Right cardiac atrium (tissue), 5 donors: ENCODE results near the gene B4GALNT4. TPM values are rescaled to one million over a fixed set of nuclear protein-coding genes. Genes with fewer than 3 reads are reported as not detected.
A peak's percentile ranks its signal among the peaks of the same experiment; 100 is the strongest.
"Not testable (repeated sequence)": the region's sequence is repeated elsewhere in the genome, so short reads cannot be mapped to it uniquely, and the experiment has no call there.

Experiments
- ATAC-seq, 2 donors: fragments of 200-7000 bp; cut with Tn5 transposase; one replicate each; pipeline versions ENCODE4 v1.8.0 to v1.9.1; 2020; ENCODE audit warnings: moderate library complexity in 2 of 2, mild to moderate bottlenecking in 1 of 2
- DNase-seq, 3 donors: peaks; one replicate each; pipeline ENCODE4 v3.0.0-alpha.2; 2020
- H3K27ac ChIP-seq: one replicate; pipeline ENCODE4 v1.5.1; 2013; ENCODE audit warnings: mild to moderate bottlenecking, low read length, control low read depth, moderate library complexity
- H3K27me3 ChIP-seq: one replicate; pipeline ENCODE4 v1.6.1; 2013; ENCODE audit not compliant: control insufficient read depth, insufficient read depth
- H3K4me1 ChIP-seq: one replicate; pipeline ENCODE4 v1.6.1; 2013; ENCODE audit warnings: low read length; ENCODE audit not compliant: control insufficient read depth, insufficient read depth
- H3K4me3 ChIP-seq: one replicate; pipeline ENCODE4 v1.5.1; 2013; ENCODE audit warnings: low read length, control low read depth
- H3K9me3 ChIP-seq: one replicate; pipeline ENCODE4 v1.6.1; 2013; ENCODE audit warnings: low read length; ENCODE audit not compliant: control insufficient read depth
- WGBS: extraction: QIAGEN DNeasy Blood & Tissue Kit; methylation state at CpG from one replicate; pipeline ENCODE4 v1.1.7; 2013; 5-methylcytosine and 5-hydroxymethylcytosine counted together
- intact Hi-C, 4 donors: fragments of 100-400 bp; cut with DNase I; formaldehyde crosslinking; loops; one replicate each; pipeline versions ENCODE4 v1.11.0 to v1.14.0; 2022 to 2023
- polyA plus RNA-seq: library from polyadenylated mRNA; stranded (reverse); fragments of 200-250 nt; gene quantifications from one replicate; pipeline ENCODE4 v1.2.3, GENCODE V29; 2013
- total RNA-seq, 4 donors: library from RNA; stranded (reverse); fragmentation: NEBNext Ultra II Directional; extraction: Animal tissue kit (Norgen Biotek cat#: 25700); gene quantifications; one replicate each; pipeline ENCODE4 v1.2.1, GENCODE V29; 2021
- donor health status: healthy with polysubstance abuse.
- donor health status: DM: no; HTN: yes; CAD: no.
- donor health status: DM: no; HTN: no; CAD: no.
- donor health status: DM: no; HTN: yes; CAD: no; lungs with severe emphysema.
- donor health status: DM: yes; HTN: yes; CAD: no.

The B4GALNT4 gene
- total and polyA plus RNA-seq, 5 donors: 1.0 to 2.5 (median 1.4) TPM

- peak in 2 of 3 donors; percentile 39 to 41 for DNase-seq
These were observed 29.5 kb downstream of the B4GALNT4 start for GRCh38 chr11:398826-399225.

GRCh38 chr11:399731-400211 is 30.5 kb downstream of the B4GALNT4 start:
- intact Hi-C loops: no loop called here
- Histone ChIP-seq H3K9me3 (no peaks in the 10 kb centered on the region), H3K27ac (no peak overlapping the region), H3K27me3 (no peaks in the 10 kb centered on the region), H3K4me3 (no peak overlapping the region), H3K4me1 (no peaks in the 10 kb centered on the region)
- peak in 2 of 3 donors; percentile 27 to 60 for DNase-seq
- 85% methylated on average over 21 of the region's 21 CpGs for WGBS
- ATAC-seq: no peak

More at GRCh38 chr11:398826-399225, 29.5 kb downstream of the B4GALNT4 start:
- no peaks in the 10 kb centered on the region for H3K9me3 ChIP-seq
- intact Hi-C loops: no loop called here
- no peaks in the 10 kb centered on the region for H3K4me1 ChIP-seq
- 93% methylated on average over 20 of the region's 20 CpGs for WGBS
- no peak overlapping the region for H3K27ac ChIP-seq
- H3K4me3 ChIP-seq: no peak overlapping the region
- no peak for ATAC-seq
- no peaks in the 10 kb centered on the region for H3K27me3 ChIP-seq

- Histone ChIP-seq H3K27ac (no peak overlapping the region), H3K9me3 (no peaks in the 10 kb centered on the region), H3K27me3 (no peaks in the 10 kb centered on the region), H3K4me1 (no peaks in the 10 kb centered on the region), H3K4me3 (no peak overlapping the region)
- 75% methylated on average over 50 of the region's 50 CpGs for WGBS
- DNase-seq (peak in 2 of 3 donors; percentile 52 to 53), ATAC-seq (no peak)
- intact Hi-C loops: no loop called here
These were observed 31.0 kb downstream of the B4GALNT4 start for GRCh38 chr11:400241-400689.

- H3K27me3 ChIP-seq, H3K27ac ChIP-seq, H3K9me3 ChIP-seq, ATAC-seq, H3K4me3 ChIP-seq, intact Hi-C loops, H3K4me1 ChIP-seq: not testable (repeated sequence)
- peak in 1 of 3 donors; percentile 57 for DNase-seq
- 96% methylated on average over 38 of the region's 52 CpGs for WGBS
These were observed 31.9 kb downstream of the B4GALNT4 start for GRCh38 chr11:401196-401595.

GRCh38 chr11:403021-403760 is 33.9 kb downstream of the B4GALNT4 start:
- DNase-seq: peak in 2 of 3 donors; percentile 47 to 65
- ATAC-seq: no peak
- Histone ChIP-seq H3K27ac (no peak overlapping the region), H3K9me3 (no peaks in the 10 kb centered on the region), H3K27me3 (no peaks in the 10 kb centered on the region), H3K4me1 (no peaks in the 10 kb centered on the region), H3K4me3 (no peak overlapping the region)
- intact Hi-C loops: no loop called here
- WGBS: 91% methylated on average over 55 of the region's 55 CpGs

- Histone ChIP-seq H3K4me1 (no peaks in the 10 kb centered on the region), H3K27me3 (no peaks in the 10 kb centered on the region), H3K9me3 (no peaks in the 10 kb centered on the region), H3K4me3 (no peak overlapping the region), H3K27ac (no peak overlapping the region)
- ATAC-seq (no peak), DNase-seq (peak in 2 of 3 donors; percentile 59 to 62)
- intact Hi-C loops: no loop called here
- WGBS: 90% methylated on average over 27 of the region's 27 CpGs
These were observed 34.6 kb downstream of the B4GALNT4 start for GRCh38 chr11:403761-404431.

GRCh38 chr11:404551-405264 is 35.4 kb downstream of the B4GALNT4 start:
- intact Hi-C loops: no loop called here
- peak in 2 of 3 donors; percentile 47 to 64 for DNase-seq
- 92% methylated on average over 14 of the region's 14 CpGs for WGBS

GRCh38 chr11:405323-405953 is 36.1 kb downstream of the B4GALNT4 start:
- DNase-seq (peak; percentile 82 to 93 (median 91)), ATAC-seq (peak; percentile 3 to 22)
- Histone ChIP-seq H3K9me3 (no peaks in the 10 kb centered on the region), H3K27me3 (no peaks in the 10 kb centered on the region), H3K4me3 (no peak overlapping the region), H3K27ac (no peak overlapping the region), H3K4me1 (no peaks in the 10 kb centered on the region)
- 57% methylated on average over 17 of the region's 17 CpGs for WGBS
- intact Hi-C loops: no loop called here

More at GRCh38 chr11:404551-405264, 35.4 kb downstream of the B4GALNT4 start:
- no peaks in the 10 kb centered on the region for H3K9me3 ChIP-seq
- ATAC-seq: no peak
- H3K27me3 ChIP-seq: no peaks in the 10 kb centered on the region
- H3K27ac ChIP-seq: no peak overlapping the region
- no peak overlapping the region for H3K4me3 ChIP-seq
- no peaks in the 10 kb centered on the region for H3K4me1 ChIP-seq

- ATAC-seq (peak; percentile 8 to 13), DNase-seq (peak in 2 of 3 donors; percentile 67 to 74)
- Histone ChIP-seq H3K27me3 (no peaks in the 10 kb centered on the region), H3K4me3 (peak overlapping the region; percentile 64), H3K27ac (no peak overlapping the region), H3K9me3 (no peaks in the 10 kb centered on the region), H3K4me1 (no peaks in the 10 kb centered on the region)
- intact Hi-C loops: no loop called here
- 60% methylated on average over 47 of the region's 47 CpGs for WGBS
These were observed 36.9 kb downstream of the B4GALNT4 start for GRCh38 chr11:405954-406795.
